PFSK-1 (cell line): ENCODE measurements around the gene OR10H5.

ENCODE experiments used
- FOXP2 ChIP-seq: optimal IDR thresholded peaks from 2 replicates; pipeline ENCODE3; 2011; ENCODE audit warnings: borderline replicate concordance, control low read depth, inconsistent platforms; ENCODE audit not compliant: insufficient read depth; ENCODE audit errors: extremely low read length, extremely low read depth
- POLR2AphosphoS5 ChIP-seq: IDR thresholded peaks from 2 replicates; pipeline ENCODE4 v1.6.1; 2012; ENCODE audit warnings: low read depth, mild to moderate bottlenecking, control low read depth, low read length, moderate library complexity

- no peak for TF ChIP-seq FOXP2
- no peak for TF ChIP-seq POLR2AphosphoS5
Observed at GRCh38 chr19:15782211-15782610, 5.2 kb upstream of the OR10H5 start.
